CD14-positive monocyte (primary cell): Measurements from ENCODE around the gene NIN. TPM values are rescaled to one million over a fixed set of nuclear protein-coding genes. Genes with fewer than 3 reads are reported as not detected.
A peak's percentile ranks its signal among the peaks of the same experiment; 100 is the strongest.

Experiments used
- DNase-seq, 3 donors: peaks; one replicate each; pipeline ENCODE4 v3.0.0-alpha.2; 2011 to 2022
- H2AFZ ChIP-seq: 2 replicates; pipeline ENCODE4 v1.6.0; 2012; ENCODE audit warnings: mild to moderate bottlenecking, low read depth, low read length, inconsistent platforms; ENCODE audit not compliant: insufficient read depth, poor library complexity, severe bottlenecking
- H3K27ac ChIP-seq, 2 donors: 1 replicate in 1 of 2; 2 replicates in 1 of 2; pipeline ENCODE4 v1.5.1; 2012 to 2013; ENCODE audit warnings: low read length in 2 of 2, control low read depth in 1 of 2, inconsistent platforms in 1 of 2, low read depth in 1 of 2, mild to moderate bottlenecking in 1 of 2
- H3K27me3 ChIP-seq, 2 donors: one replicate each; pipeline versions ENCODE4 v1.6.0 to v1.6.1; 2011 to 2013; ENCODE audit warnings: low read length in 2 of 2; ENCODE audit not compliant: control insufficient read depth in 2 of 2, insufficient read depth in 2 of 2
- H3K36me3 ChIP-seq, 2 donors: replicated peaks in 1 of 2; 1 replicate in 1 of 2; 2 replicates in 1 of 2; pipeline versions ENCODE4 v1.5.1 to v1.6.1; 2012 to 2013; ENCODE audit warnings: low read length in 2 of 2, control low read depth in 1 of 2, inconsistent platforms in 1 of 2, mild to moderate bottlenecking in 1 of 2; ENCODE audit not compliant: insufficient read depth in 2 of 2, control insufficient read depth in 1 of 2
- H3K4me1 ChIP-seq, 2 donors: 1 replicate in 1 of 2; 2 replicates in 1 of 2; pipeline versions ENCODE4 v1.5.1 to v1.6.1; 2012 to 2013; ENCODE audit warnings: low read length in 2 of 2, control low read depth in 1 of 2, inconsistent platforms in 1 of 2, mild to moderate bottlenecking in 1 of 2, moderate library complexity in 1 of 2; ENCODE audit not compliant: insufficient read depth in 2 of 2, control insufficient read depth in 1 of 2
- H3K4me2 ChIP-seq: replicated peaks from 2 replicates; pipeline ENCODE3; 2012; ENCODE audit warnings: low read length, moderate library complexity, mild to moderate bottlenecking; ENCODE audit not compliant: poor library complexity, severe bottlenecking; ENCODE audit errors: extremely low read depth
- H3K4me3 ChIP-seq, 3 experiments: fragments of 200-600 bp in 1 of 3; sonication (generic) in 1 of 3; replicated peaks in 1 of 3; 1 replicate in 2 of 3; 2 replicates in 1 of 3; pipeline ENCODE4 v1.5.1; 2011 to 2013; ENCODE audit warnings: low read length in 3 of 3, mild to moderate bottlenecking in 3 of 3, control low read depth in 2 of 3, low read depth in 2 of 3, inconsistent platforms in 1 of 3, moderate library complexity in 1 of 3
- H3K79me2 ChIP-seq: 2 replicates; pipeline ENCODE4 v1.6.0; 2012; ENCODE audit warnings: mild to moderate bottlenecking, control low read depth, inconsistent platforms, low read length, moderate library complexity; ENCODE audit not compliant: insufficient read depth
- H3K9ac ChIP-seq: 2 replicates; pipeline ENCODE4 v1.6.0; 2017; ENCODE audit warnings: low read length, mild to moderate bottlenecking; ENCODE audit not compliant: insufficient read depth, poor library complexity, severe bottlenecking
- H3K9me3 ChIP-seq, 2 donors: replicated peaks in 1 of 2; 1 replicate in 1 of 2; 2 replicates in 1 of 2; pipeline versions ENCODE4 v1.5.1 to v1.6.1; 2012 to 2013; ENCODE audit warnings: low read length in 2 of 2, control low read depth in 1 of 2; ENCODE audit not compliant: control insufficient read depth in 1 of 2, insufficient read depth in 1 of 2
- H4K20me1 ChIP-seq: 2 replicates; pipeline ENCODE4 v1.6.0; 2012; ENCODE audit warnings: mild to moderate bottlenecking, low read length, control low read depth, moderate library complexity; ENCODE audit not compliant: insufficient read depth
- H3K27ac Mint-ChIP-seq, 7 donors: one replicate each; pipeline ENCODE4 v1.8.0; 2020; ENCODE audit warnings: mild to moderate bottlenecking in 7 of 7, mixed read lengths in 7 of 7, moderate library complexity in 6 of 7, inconsistent platforms in 2 of 7
- H3K27me3 Mint-ChIP-seq, 3 donors: one replicate each; pipeline ENCODE4 v1.8.0; 2021 to 2022; ENCODE audit warnings: low read depth in 3 of 3, mild to moderate bottlenecking in 3 of 3, mixed read lengths in 3 of 3, moderate library complexity in 3 of 3, inconsistent platforms in 1 of 3
- H3K36me3 Mint-ChIP-seq, 2 donors: one replicate each; pipeline ENCODE4 v1.8.0; 2020; ENCODE audit warnings: mixed read lengths in 2 of 2, inconsistent platforms in 1 of 2, mild to moderate bottlenecking in 1 of 2
- H3K4me1 Mint-ChIP-seq: one replicate; pipeline ENCODE4 v1.8.0; 2020; ENCODE audit warnings: mild to moderate bottlenecking, mixed read lengths
- H3K4me3 Mint-ChIP-seq, 2 donors: one replicate each; pipeline ENCODE4 v1.8.0; 2020; ENCODE audit warnings: mild to moderate bottlenecking in 2 of 2, mixed read lengths in 2 of 2, moderate library complexity in 1 of 2
- H3K9me3 Mint-ChIP-seq, 7 donors: one replicate each; pipeline ENCODE4 v1.8.0; 2020 to 2022; ENCODE audit warnings: mixed read lengths in 7 of 7, mild to moderate bottlenecking in 6 of 7, moderate library complexity in 6 of 7, inconsistent platforms in 2 of 7
- CTCF ChIP-seq: fragments of 200-600 bp; IDR thresholded peaks from one replicate; pipeline ENCODE4 v1.8.0; 2022; ENCODE audit warnings: antibody characterized with exemption, mild to moderate bottlenecking
- WGBS: methylation state at CpG from one replicate; pipeline ENCODE4 v1.1.5; 2013; ENCODE audit warnings: missing lambda C conversion rate; ENCODE audit not compliant: insufficient coverage; 5-methylcytosine and 5-hydroxymethylcytosine counted together
- intact Hi-C, 2 donors: fragments of 100-400 bp; cut with micrococcal nuclease; formaldehyde crosslinking; loops; one replicate each; pipeline versions ENCODE4 v1.15.0 to v1.15.1; 2023
- polyA plus RNA-seq, 3 donors: library from polyadenylated mRNA; depleted of rRNA in 1 of 3; unstranded in 2 of 3; stranded (reverse) in 1 of 3; fragments of 300-500 nt in 2 of 3; fragments of >200 nt in 1 of 3; fragmentation: Illumina TruSeq in 2 of 3; gene quantifications; 1 replicate in 2 of 3; 2 replicates in 1 of 3; pipeline ENCODE4 v1.2.3, GENCODE V29; 2012 to 2021

Gene NIN
- polyA plus RNA-seq, 3 donors: 15.3 to 29.1 (median 26.5) TPM

- no peaks in the 10 kb centered on the region for H3K4me1 ChIP-seq
- no peak overlapping the region for H3K4me3 ChIP-seq
- no peak overlapping the region for H3K9ac ChIP-seq
- Mint-ChIP-seq H3K27me3 (peaks cover 0 to 2% (median 0%) of the 10 kb centered on the region in 3 donors), H3K27ac (peak overlapping the region in 1 of 7 donors; percentile 41), H3K4me1 (no peaks in the 10 kb centered on the region), H3K9me3 (no peaks in the 10 kb centered on the region), H3K4me3 (no peak overlapping the region), H3K36me3 (peaks cover 2 to 73% of the 10 kb centered on the region in 2 donors)
- H3K27me3 ChIP-seq: no peaks in the 10 kb centered on the region
- H3K36me3 ChIP-seq: peaks cover 93 to 99% of the 10 kb centered on the region in 2 donors
- H3K79me2 ChIP-seq: no peaks in the 10 kb centered on the region
- DNase-seq: no peak
- H2AFZ ChIP-seq: no peak overlapping the region
- H4K20me1 ChIP-seq: peaks cover 33% of the 10 kb centered on the region
- no peaks in the 10 kb centered on the region for H3K9me3 ChIP-seq
- no CpG with 5 or more reads among the region's 3 CpGs for WGBS
- intact Hi-C loops: no loop called here
- H3K4me2 ChIP-seq: no peak overlapping the region
- TF ChIP-seq CTCF: no peak
- H3K27ac ChIP-seq: no peak overlapping the region
Measured at GRCh38 chr14:50762931-50763300, 68.0 kb downstream of the NIN start.

GRCh38 chr14:50762001-50762930, 68.7 kb downstream of the NIN start:
- H3K9me3 Mint-ChIP-seq: no peaks in the 10 kb centered on the region
- intact Hi-C loops: no loop called here
- Histone ChIP-seq H3K4me1 (no peaks in the 10 kb centered on the region), H2AFZ (no peak overlapping the region), H4K20me1 (peaks cover 33% of the 10 kb centered on the region), H3K36me3 (peaks cover 96 to 100% of the 10 kb centered on the region in 2 donors), H3K27me3 (no peaks in the 10 kb centered on the region), H3K4me2 (no peak overlapping the region), H3K4me3 (no peak overlapping the region), H3K9ac (no peak overlapping the region), H3K27ac (no peak overlapping the region), H3K9me3 (no peaks in the 10 kb centered on the region), H3K79me2 (no peaks in the 10 kb centered on the region)
- H3K27ac Mint-ChIP-seq: no peak overlapping the region
- TF ChIP-seq CTCF: no peak
- no peaks in the 10 kb centered on the region for H3K4me1 Mint-ChIP-seq
- WGBS: no CpG with 5 or more reads among the region's 9 CpGs
- peaks cover 0 to 71% of the 10 kb centered on the region in 2 donors for H3K36me3 Mint-ChIP-seq
- H3K4me3 Mint-ChIP-seq: no peak overlapping the region
- H3K27me3 Mint-ChIP-seq: peaks cover 0 to 2% (median 0%) of the 10 kb centered on the region in 3 donors
- DNase-seq: no peak
